HG02840 (cell line): ENCODE results near the gene ST8SIA2.

Source experiments
- ATAC-seq: cut with Tn5 transposase; IDR thresholded peaks from one replicate; pipeline ENCODE4 v1.9.1; 2021; ENCODE audit warnings: mild to moderate bottlenecking, moderate library complexity, moderate number of reproducible peaks; ENCODE audit not compliant: unreplicated experiment, low FRiP score

Gene ST8SIA2

DNA sequence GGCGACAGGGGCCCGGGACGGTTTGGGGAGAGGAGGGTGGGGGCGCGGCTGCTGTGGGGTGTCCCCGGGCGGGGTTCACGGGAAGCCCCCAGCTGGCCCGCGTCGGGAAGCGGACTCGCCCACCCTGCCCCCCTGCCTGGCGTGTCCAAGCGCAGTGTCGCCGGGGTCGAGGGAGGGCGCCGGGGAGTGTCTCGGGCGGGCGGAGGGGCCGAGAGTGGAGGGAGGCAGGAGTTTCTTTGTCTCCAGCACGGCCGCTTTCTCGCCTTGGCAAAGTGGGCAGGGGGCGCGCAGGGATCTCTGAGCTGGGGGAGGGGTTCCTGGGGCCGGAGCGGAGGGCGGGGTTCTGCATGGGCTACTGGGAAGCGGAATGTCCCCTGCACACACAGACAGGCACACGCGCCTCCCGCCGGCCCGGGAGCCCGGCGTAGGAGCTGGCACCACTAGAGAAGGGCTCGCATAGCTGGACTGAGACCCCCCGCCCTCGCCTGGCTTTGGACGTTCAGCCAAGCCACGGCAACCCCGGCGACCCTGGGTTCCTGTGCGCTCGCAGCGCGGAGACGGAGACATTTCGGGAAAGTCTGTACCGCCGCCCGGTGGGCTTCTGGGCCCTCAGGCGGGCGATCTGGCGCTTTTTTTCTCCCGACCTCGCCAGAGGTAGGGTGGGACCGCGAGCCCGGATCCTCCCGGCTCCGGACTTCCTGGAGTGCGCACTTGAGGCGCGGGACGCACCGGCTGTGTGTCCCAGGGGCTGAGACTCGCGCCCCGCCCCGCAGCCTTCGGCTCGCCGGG is 822 bp downstream of the ST8SIA2 start:
- ATAC-seq, result no peak

GRCh38 chr15:92395098-92395635 is 1.5 kb downstream of the ST8SIA2 start:
- no peak for ATAC-seq

GRCh38 chr15:92399271-92399950 is 5.7 kb downstream of the ST8SIA2 start:
- ATAC-seq, result no peak

DNA sequence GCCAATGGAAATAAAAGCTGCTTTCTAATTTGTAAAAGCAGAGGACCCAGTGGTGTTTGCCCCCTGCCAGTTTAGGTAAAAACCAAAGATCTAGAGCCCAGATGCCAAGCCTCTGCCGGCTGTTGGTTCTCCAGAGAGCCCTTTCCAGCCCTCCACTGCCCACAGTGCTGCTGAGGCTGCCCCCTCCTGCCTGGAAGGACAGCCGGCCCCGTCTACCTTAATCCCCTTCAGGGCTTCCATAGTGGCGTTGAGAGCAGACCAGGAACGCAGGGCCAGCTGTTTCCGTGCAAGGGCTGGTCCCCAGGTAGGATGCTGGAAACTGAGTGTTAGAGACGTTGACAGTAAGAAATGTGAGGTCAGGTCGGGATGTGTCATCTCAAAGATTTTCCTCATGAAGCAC is 6.9 kb downstream of the ST8SIA2 start:
- ATAC-seq, result no peak

DNA sequence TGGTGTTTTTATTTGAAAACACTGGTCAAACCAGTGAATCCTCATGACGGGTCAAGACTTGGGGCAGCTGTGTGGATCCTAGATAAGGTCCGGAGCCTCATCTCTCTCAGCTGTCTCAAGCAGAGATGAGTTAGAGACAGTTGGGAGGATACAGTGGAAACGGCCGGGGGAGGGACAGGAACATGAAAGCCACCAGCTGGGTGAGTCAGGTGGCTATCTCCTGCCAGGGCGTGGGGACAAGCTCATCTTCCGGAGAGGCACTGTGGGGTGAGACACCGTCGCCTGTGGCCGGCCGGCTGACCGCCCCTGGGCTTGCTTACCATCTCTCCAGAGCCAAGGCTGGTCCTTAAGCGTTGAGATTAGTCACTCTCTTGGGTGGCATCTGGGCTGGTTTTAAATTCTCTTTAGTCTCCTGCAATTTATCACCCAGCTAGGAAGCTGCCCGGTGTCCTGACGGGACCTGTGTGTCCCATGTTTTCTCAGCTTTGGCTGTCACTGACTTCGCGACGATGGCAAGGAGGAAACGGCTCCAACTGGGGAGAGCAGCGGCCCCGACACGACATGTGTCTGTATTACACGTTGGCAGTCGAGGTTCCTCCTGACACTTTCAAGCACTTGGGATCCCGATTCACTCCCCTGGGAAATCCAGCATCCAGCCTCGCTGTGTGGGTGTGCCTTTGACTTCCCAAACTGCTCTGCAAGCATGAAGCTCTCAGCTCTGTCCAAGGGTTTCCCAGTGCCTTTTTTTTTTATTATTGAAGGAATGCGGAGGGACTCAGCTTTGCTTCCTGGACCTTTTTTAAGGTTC is 7.5 kb downstream of the ST8SIA2 start:
- ATAC-seq, result no peak

- ATAC-seq, result no peak
Measured at GRCh38 chr15:92402751-92403150, 9.1 kb downstream of the ST8SIA2 start.

DNA sequence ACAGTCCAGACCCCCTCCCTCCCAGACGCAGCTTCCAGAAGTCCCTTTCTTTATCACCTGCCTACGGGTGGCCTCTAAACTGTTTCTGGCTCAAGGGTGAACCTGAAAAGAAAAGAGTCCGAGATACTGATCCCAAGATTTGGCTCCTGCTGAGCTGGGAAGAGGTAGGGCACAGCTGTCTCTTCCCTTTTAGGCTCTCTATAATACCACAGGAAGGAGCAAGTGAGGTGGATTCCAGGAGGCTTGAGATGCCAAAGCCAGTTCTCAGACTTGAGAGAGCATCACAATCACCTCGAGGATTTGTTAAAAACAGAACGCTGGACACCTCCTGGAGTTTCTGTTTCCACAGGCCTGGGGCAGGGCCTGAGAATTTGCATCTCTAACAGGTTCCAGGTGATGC is 12.3 kb downstream of the ST8SIA2 start:
- ATAC-seq, result no peak

DNA sequence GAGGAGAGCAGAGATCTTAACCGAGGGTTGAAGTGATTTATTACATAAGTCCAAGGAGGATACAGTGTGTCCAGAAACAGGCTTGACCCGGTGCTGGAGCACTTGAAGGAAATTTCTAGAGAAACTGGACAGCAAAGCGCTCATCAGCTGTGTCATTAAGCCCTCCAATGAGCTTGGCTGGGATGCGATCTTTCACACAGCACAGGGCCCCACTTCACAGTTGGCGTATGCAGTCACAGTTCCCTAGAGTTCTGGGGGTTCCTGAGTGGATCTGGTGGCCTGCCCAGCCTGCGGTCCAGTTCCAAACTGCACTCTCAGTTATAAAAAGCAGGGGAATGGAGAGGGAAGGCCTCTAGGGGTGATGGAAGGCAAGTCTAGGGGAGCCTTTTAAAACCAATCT is 13.6 kb downstream of the ST8SIA2 start:
- ATAC-seq, result no peak

DNA sequence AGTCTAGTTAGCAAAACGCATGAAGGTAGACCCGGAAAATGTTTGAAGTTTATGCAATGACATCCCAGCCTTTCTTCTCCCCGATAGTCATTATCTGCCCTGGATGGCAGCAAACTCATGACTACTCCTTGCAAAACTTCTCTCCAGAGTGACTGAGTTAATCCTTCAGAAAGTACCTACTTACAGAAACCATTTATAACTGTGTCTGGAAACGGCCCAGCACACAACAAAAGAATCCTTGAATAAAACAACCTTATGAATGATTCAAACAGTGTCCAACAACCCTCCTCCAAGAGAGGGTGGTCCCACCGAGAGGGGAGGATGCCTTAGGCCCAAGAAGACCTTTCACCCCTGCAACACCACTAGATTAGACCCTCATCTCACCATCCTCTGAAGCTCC is 14.2 kb downstream of the ST8SIA2 start:
- ATAC-seq, result no peak

GRCh38 chr15:92409006-92409405 is 15.3 kb downstream of the ST8SIA2 start:
- ATAC-seq, result no peak

DNA sequence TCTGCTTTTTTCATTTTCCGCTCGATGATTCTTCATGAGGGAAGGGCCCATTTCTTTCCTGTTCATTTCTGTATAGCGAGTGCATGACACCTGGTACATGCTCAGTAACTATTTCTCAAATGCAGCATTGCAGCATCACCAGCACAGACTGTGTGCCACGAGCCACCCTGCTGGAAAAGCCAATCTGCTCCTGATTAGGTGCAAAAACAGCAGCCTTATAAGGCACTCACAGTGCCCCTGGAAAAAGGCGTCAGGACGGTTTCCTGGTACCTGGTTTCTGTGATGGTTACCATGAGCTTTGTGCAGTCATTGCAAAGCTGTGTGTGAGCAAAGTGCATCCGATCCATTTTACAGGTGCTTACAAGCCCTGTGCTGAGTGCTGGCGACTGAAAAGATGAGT is 15.8 kb downstream of the ST8SIA2 start:
- ATAC-seq, result no peak

- no peak for ATAC-seq
Measured at GRCh38 chr15:92410537-92410936, 16.9 kb downstream of the ST8SIA2 start.

DNA sequence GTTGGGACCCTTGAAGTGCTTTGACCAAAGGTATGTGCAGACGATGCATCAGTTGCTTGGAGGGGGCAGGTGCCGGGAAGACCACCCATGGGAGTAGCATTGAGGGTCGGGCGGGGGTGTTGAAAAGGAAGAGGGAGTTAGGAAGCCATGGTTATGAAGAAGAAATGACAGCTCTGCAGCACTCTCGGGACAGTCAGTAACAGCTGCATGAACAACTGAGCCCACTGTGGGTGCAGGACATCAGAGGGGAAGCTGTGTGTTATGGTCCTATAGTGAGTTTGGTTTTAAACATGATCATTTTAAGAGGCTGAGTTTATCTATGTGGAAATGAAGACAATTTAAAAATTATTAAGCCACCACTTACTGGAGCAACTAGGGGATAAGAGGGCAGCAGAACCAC is 17.6 kb downstream of the ST8SIA2 start:
- ATAC-seq, result no peak

- no peak for ATAC-seq
Measured at GRCh38 chr15:92413510-92413909, 19.8 kb downstream of the ST8SIA2 start.

- ATAC-seq, result no peak
Measured at GRCh38 chr15:92415639-92416297, 22.1 kb downstream of the ST8SIA2 start.

- no peak for ATAC-seq
Measured at GRCh38 chr15:92416557-92416956, 22.9 kb downstream of the ST8SIA2 start.

DNA sequence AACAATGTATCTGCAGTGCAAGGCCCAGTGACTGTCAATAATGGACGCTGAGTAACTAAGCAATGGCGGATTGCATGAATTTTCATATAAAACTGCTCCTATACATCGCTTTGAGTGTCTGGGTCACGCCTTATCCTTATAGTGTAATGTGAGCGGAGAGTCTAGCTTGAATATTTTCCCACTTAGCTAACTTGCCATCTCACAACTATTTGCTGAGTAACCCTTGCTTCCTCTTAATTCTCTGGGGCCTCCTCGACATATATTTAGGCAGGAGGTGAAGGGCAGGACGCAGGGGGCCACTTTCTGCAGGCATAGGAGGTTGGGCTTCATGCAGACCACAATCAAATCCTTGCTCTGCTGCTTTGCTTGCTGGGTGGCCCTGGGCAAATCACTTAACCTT is 24.0 kb downstream of the ST8SIA2 start:
- no peak for ATAC-seq

DNA sequence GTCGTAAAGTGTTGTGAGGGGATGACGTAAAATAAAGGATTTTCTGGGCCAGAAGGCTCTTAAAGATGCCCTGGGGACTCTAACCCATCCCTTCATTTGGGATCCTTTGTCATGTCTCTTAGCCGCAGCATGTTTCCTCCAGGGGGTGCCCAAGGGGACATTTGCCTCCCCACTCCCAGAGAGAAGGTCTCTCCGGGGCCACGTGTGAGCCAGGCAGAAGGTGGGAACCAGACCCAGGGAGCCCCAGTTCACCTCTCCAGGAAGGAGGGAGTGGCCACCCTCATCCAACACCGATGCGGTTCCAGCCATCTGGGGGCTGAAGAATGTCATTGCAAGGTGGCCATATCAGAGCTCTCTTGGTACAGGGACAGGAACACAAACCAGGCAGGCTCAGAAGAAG is 25.2 kb downstream of the ST8SIA2 start:
- ATAC-seq, result no peak

DNA sequence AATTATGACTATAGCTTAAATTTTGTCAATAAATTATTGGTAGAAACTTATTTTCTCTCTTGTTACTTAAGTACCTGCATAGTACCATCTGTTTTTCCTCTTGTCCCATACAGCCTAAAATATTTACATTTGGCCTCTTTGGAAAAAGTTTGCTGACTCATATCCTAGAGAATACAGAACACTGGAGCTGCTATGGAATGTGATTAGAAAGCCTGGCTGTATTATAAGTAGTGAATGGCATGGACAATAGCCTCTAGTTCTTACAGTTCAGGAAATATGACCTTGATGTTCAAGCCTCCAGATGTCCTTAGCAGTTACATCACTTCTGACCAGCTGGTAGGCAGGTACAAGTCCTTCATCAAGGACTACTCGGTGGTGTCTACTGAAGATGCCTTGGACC is 28.3 kb downstream of the ST8SIA2 start:
- ATAC-seq, result no peak

DNA sequence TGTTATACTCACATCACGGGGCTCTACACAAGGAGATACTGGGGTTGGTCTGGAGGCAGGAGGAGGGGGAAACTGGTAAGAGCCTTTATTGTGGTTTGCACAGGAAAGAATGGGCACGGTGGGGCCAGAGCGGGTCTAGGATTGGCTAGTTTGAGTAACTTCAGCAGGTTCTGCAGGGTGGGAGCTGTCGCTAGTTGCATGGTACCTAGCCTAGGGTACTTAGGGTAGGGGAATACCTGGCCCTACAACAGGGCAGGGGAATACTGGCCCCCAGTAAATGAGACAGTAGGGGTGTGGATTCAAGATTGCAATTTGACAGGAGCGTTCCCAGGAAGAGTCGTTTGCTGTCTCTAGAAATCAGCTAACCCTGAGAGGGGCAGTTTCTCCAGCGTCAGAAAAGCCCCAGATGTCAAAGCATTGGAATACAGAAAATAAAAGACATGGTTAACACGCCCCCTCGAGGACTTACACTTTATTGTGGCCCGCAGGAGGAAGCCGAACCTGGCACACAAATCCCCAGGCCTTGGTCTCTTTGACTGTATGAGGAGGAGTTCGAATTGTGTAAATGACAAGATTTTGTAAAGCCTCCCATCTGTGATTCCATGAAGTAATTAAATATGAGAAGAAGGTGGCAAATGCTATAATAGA is 32.0 kb downstream of the ST8SIA2 start:
- ATAC-seq, result no peak
